A673 (cell line): Measurements from ENCODE around the gene TTC22. TPM values are rescaled to one million over a fixed set of nuclear protein-coding genes. Genes with fewer than 3 reads are reported as not detected.

Experiments
- BruUV-seq: library from RNA; stranded (reverse); fragments of 400-500 nt; replicated peaks from 2 replicates; lab custom pipeline; 2021; lab: Mats Ljungman, UMichigan
- CTCF ChIA-PET: fragments of 300-600 bp; sonication (Branson Sonifier 250); formaldehyde crosslinking; loops from one replicate; lab custom pipeline; 2022; ENCODE audit warnings: antibody characterized with exemption; lab: Charles Lee
- POLR2A ChIA-PET: fragments of 300-600 bp; sonication (Branson Sonifier 250); formaldehyde crosslinking; loops from one replicate; lab custom pipeline; 2022; ENCODE audit warnings: antibody characterized with exemption; ENCODE audit not compliant: low non-redundant PET; lab: Charles Lee
- DNase-seq: peaks from one replicate; pipeline ENCODE4 v3.0.0-alpha.2; 2015; ENCODE audit warnings: low spot score
- H3K27ac ChIP-seq: fragments of 200-600 bp; sonication (generic); 2 replicates; pipeline ENCODE4 v1.5.1; 2016; ENCODE audit warnings: mixed run types, low read depth, mild to moderate bottlenecking, mixed read lengths, antibody characterized with exemption, low read length; ENCODE audit not compliant: poor library complexity, severe bottlenecking
- H3K27me3 ChIP-seq: fragments of 200-600 bp; sonication (generic); replicated peaks from 2 replicates; pipeline ENCODE4 v1.6.1; 2017; ENCODE audit warnings: mixed run types, low read depth, mild to moderate bottlenecking, mixed read lengths, antibody characterized with exemption, low read length; ENCODE audit not compliant: insufficient read depth, poor library complexity
- H3K36me3 ChIP-seq: fragments of 200-600 bp; sonication (generic); 2 replicates; pipeline ENCODE4 v1.6.1; 2016; ENCODE audit warnings: mixed run types, mild to moderate bottlenecking, mixed read lengths, antibody characterized with exemption, low read length; ENCODE audit not compliant: insufficient read depth, poor library complexity, severe bottlenecking
- H3K4me1 ChIP-seq: fragments of 200-600 bp; sonication (generic); 2 replicates; pipeline ENCODE4 v1.6.1; 2017; ENCODE audit warnings: mixed run types, mild to moderate bottlenecking, mixed read lengths, antibody characterized with exemption, low read length; ENCODE audit not compliant: insufficient read depth, poor library complexity, severe bottlenecking
- H3K4me3 ChIP-seq: fragments of 200-600 bp; sonication (generic); 2 replicates; pipeline ENCODE4 v1.5.1; 2016; ENCODE audit warnings: low read depth, mixed run types, mild to moderate bottlenecking, mixed read lengths, low read length; ENCODE audit not compliant: poor library complexity, severe bottlenecking
- H3K9me3 ChIP-seq: fragments of 200-600 bp; sonication (generic); 2 replicates; pipeline ENCODE4 v1.6.1; 2016; ENCODE audit warnings: mixed run types, low read depth, mild to moderate bottlenecking, mixed read lengths, antibody characterized with exemption, low read length; ENCODE audit not compliant: poor library complexity, severe bottlenecking
- EZH2 ChIP-seq: fragments of 200-600 bp; sonication (generic); IDR thresholded peaks from 2 replicates; pipeline ENCODE4 v1.6.1; 2017; ENCODE audit warnings: borderline replicate concordance, low read depth, mild to moderate bottlenecking, mixed read lengths, antibody characterized with exemption, low read length; ENCODE audit not compliant: poor library complexity, severe bottlenecking
- intact Hi-C: fragments of 100-400 bp; cut with micrococcal nuclease; formaldehyde crosslinking; loops from one replicate; pipeline ENCODE4 v1.10.0; 2022; ENCODE audit not compliant: unreplicated experiment
- total RNA-seq: library from RNA; stranded (reverse); gene quantifications from 2 replicates; pipeline ENCODE4 v1.2.3, GENCODE V29; 2021
- TF ChIP-seq, protein P1 (sequence below): fragments of 300-800, 200-600 bp; sonication (generic); conservative IDR thresholded peaks from 2 replicates; pipeline ENCODE4 v1.5.1; 2017; ENCODE audit warnings: low read depth, mild to moderate bottlenecking, antibody characterized with exemption, low read length, moderate library complexity, mixed read lengths

The TTC22 gene
- total RNA-seq, 1 experiment from 2014 or later: not detected

DNA sequence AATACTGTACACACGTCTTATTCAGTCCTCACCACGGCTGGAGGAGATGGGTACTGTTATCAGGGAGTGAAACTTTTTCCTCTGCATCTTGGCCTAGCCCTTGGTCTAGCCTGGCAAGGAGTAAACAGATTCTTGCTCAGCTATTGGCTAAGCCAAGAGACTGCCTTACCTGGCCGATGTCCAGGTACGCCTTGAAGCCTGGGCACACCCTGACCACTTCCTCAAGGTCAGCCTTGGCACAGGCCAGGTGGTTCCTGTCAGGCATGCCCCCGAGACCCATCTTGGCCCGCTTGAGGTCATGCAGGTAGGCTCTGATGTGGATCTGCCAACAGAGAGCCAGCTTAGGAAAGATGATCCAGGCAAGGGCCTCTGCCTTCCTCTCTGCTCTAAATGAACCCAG, 19.0 kb downstream of the TTC22 start:
- Histone ChIP-seq H3K4me3 (no peak overlapping the region), H3K4me1 (peaks cover 2% of the 10 kb centered on the region), H3K36me3 (no peaks in the 10 kb centered on the region), H3K27me3 (peaks cover 25% of the 10 kb centered on the region), H3K9me3 (no peaks in the 10 kb centered on the region), H3K27ac (no peak overlapping the region)
- DNase-seq: no peak
- TF ChIP-seq, protein P1, sequence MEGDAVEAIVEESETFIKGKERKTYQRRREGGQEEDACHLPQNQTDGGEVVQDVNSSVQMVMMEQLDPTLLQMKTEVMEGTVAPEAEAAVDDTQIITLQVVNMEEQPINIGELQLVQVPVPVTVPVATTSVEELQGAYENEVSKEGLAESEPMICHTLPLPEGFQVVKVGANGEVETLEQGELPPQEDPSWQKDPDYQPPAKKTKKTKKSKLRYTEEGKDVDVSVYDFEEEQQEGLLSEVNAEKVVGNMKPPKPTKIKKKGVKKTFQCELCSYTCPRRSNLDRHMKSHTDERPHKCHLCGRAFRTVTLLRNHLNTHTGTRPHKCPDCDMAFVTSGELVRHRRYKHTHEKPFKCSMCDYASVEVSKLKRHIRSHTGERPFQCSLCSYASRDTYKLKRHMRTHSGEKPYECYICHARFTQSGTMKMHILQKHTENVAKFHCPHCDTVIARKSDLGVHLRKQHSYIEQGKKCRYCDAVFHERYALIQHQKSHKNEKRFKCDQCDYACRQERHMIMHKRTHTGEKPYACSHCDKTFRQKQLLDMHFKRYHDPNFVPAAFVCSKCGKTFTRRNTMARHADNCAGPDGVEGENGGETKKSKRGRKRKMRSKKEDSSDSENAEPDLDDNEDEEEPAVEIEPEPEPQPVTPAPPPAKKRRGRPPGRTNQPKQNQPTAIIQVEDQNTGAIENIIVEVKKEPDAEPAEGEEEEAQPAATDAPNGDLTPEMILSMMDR: no peak
- TF ChIP-seq EZH2: no peak
- ChIA-PET CTCF (no interaction called here), POLR2A (no interaction called here)
- no TSS peak for BruUV-seq
- intact Hi-C loops: no loop called here

DNA sequence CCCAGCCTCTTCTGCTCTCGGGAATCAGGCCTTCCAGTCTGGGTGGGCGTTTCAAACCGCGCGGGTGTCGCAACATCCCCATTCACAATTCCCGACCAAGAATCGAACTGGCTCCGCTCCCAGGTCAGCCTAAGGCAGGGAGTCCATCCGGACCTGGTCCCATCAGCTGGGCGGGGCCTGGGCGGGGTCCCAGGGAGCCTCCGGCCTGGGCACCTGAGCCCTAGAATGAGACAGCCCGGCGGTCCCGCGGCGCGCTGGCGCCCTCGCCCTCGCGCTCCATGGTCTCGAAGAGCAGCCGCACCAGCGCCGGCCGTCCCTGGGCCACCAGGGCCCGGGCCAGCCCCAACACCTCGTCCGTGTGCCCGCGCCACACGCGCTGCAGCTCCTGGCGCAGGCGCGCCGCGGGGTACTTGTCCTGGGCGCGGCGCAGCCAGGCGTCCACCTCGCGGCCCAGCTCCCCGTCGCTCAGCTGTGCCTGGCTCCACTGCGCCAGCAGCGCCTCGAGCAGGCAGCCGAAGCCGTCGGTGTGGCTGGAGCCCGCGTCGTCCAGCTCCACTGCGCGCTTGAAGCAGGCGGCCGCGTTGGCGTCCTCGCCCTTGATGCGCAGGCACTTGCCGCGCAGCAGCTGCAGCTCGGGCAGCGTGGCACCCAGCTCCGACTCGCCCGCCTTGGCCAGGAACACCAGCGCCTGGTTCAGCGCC, 19.9 kb downstream of the TTC22 start:
- Histone ChIP-seq H3K27ac (no peak overlapping the region), H3K27me3 (peaks cover 25% of the 10 kb centered on the region), H3K4me1 (peaks cover 11% of the 10 kb centered on the region), H3K36me3 (no peaks in the 10 kb centered on the region), H3K4me3 (no peak overlapping the region), H3K9me3 (no peaks in the 10 kb centered on the region)
- ChIA-PET POLR2A (interaction anchor here (0.7 kb wide), 1 partner anchor 868 kb away, joined by 6 read pairs; no protein-coding TSS in a partner anchor), CTCF (no interaction called here)
- no TSS peak for BruUV-seq
- intact Hi-C loops: no loop called here
- no peak for DNase-seq
- TF ChIP-seq, protein P1: no peak
- peak; percentile 32 for TF ChIP-seq EZH2

DNA sequence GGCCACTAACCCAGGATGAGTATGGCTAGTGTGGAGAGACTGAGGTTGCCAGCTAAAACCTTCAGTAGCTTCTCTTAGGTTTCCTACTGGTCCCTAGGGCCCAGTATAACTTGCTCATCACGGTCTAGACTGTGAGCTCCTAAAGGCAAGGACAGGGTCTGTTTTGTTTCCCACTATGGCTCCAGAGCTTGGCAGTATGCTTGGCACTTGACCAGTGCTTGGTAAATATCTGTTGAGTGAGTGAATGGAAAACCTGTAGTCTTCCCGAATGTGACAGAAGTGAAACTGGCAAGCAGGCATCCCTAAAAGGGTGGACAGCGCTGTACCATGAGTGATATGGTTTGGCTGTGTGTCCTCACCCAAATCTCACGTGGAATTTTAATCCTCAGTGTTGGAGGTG, 23.7 kb downstream of the TTC22 start:
- H3K9me3 ChIP-seq: no peaks in the 10 kb centered on the region
- no peak for TF ChIP-seq EZH2
- TF ChIP-seq, protein P1: no peak
- H3K36me3 ChIP-seq: no peaks in the 10 kb centered on the region
- H3K4me3 ChIP-seq: no peak overlapping the region
- DNase-seq: peak; percentile 37
- H3K27ac ChIP-seq: no peak overlapping the region
- H3K27me3 ChIP-seq: peaks cover 15% of the 10 kb centered on the region
- no TSS peak for BruUV-seq
- CTCF ChIA-PET: no interaction called here
- H3K4me1 ChIP-seq: peaks cover 11% of the 10 kb centered on the region
- POLR2A ChIA-PET: interaction anchor here (0.5 kb wide), 1 partner anchor 68 kb away, joined by 5 read pairs; no protein-coding TSS in a partner anchor
- intact Hi-C loops: no loop called here
